Suprapubic skin (tissue), 4 donors: Measurements from ENCODE around the gene VAV2. TPM values are rescaled to one million over a fixed set of nuclear protein-coding genes. Genes with fewer than 3 reads are reported as not detected.

Source experiments
- DNase-seq, 2 donors: peaks; one replicate each; pipeline ENCODE4 v3.0.0-alpha.2; 2019; ENCODE audit warnings: low spot score in 2 of 2
- H3K27ac ChIP-seq: fragments of 200-600 bp; sonication (generic); one replicate; pipeline ENCODE4 v1.5.1; 2019
- H3K27me3 ChIP-seq: fragments of 200-600 bp; sonication (generic); one replicate; pipeline ENCODE4 v1.5.1; 2019
- H3K36me3 ChIP-seq: fragments of 200-600 bp; sonication (generic); one replicate; pipeline ENCODE4 v1.5.1; 2019
- H3K4me1 ChIP-seq: fragments of 200-600 bp; sonication (generic); one replicate; pipeline ENCODE4 v1.5.1; 2019
- H3K4me3 ChIP-seq: fragments of 200-600 bp; sonication (generic); one replicate; pipeline ENCODE4 v1.5.1; 2019; ENCODE audit warnings: mild to moderate bottlenecking
- H3K9me3 ChIP-seq: fragments of 200-600 bp; sonication (generic); one replicate; pipeline ENCODE4 v1.5.1; 2019
- EP300 ChIP-seq: sonication (generic); formaldehyde crosslinking; IDR thresholded peaks from one replicate; pipeline ENCODE4 v1.6.1; 2017; ENCODE audit warnings: antibody characterized with exemption
- POLR2A ChIP-seq, 2 donors: fragments of 450-650 bp; IDR thresholded peaks; one replicate each; pipeline ENCODE4 v1.6.1; 2017; ENCODE audit warnings: antibody characterized with exemption in 2 of 2, mild to moderate bottlenecking in 2 of 2, moderate library complexity in 2 of 2
- POLR2AphosphoS5 ChIP-seq, 3 donors: sonication (generic); formaldehyde crosslinking; IDR thresholded peaks; one replicate each; pipeline ENCODE4 v1.6.1; 2017; ENCODE audit warnings: antibody characterized with exemption in 3 of 3
- WGBS: methylation state at CpG from one replicate; pipeline ENCODE4 v1.1.5; 2018; 5-methylcytosine and 5-hydroxymethylcytosine counted together
- total RNA-seq, 4 donors: library from RNA; depleted of rRNA; stranded (reverse); fragments of >200 nt; gene quantifications; one replicate each; pipeline ENCODE4 v1.1.0, GENCODE V29; 2016
- TF ChIP-seq, protein P1 (sequence below), 2 donors: fragments of 200-600 bp in 1 of 2; fragments of 450-650 bp in 1 of 2; sonication (generic) in 1 of 2; IDR thresholded peaks; one replicate each; pipeline ENCODE4 v1.5.1; 2016 to 2019; ENCODE audit warnings: antibody characterized with exemption in 2 of 2, mild to moderate bottlenecking in 1 of 2, moderate library complexity in 1 of 2

The VAV2 gene
- total RNA-seq, 4 donors from 2014 or later = 5.2 to 10.3 (median 6.4) TPM

GRCh38 chr9:133939171-133939785, 52.8 kb downstream of the VAV2 start:
- no peak for DNase-seq
- Histone ChIP-seq H3K36me3 (peaks cover 12% of the 10 kb centered on the region), H3K27ac (no peak overlapping the region), H3K27me3 (no peaks in the 10 kb centered on the region), H3K4me1 (peaks cover 6% of the 10 kb centered on the region), H3K9me3 (no peaks in the 10 kb centered on the region), H3K4me3 (no peak overlapping the region)
- TF ChIP-seq POLR2A (IDR thresholded peaks at IDR 0.05) (no peak), EP300 (no peak)
- TF ChIP-seq, protein P1, sequence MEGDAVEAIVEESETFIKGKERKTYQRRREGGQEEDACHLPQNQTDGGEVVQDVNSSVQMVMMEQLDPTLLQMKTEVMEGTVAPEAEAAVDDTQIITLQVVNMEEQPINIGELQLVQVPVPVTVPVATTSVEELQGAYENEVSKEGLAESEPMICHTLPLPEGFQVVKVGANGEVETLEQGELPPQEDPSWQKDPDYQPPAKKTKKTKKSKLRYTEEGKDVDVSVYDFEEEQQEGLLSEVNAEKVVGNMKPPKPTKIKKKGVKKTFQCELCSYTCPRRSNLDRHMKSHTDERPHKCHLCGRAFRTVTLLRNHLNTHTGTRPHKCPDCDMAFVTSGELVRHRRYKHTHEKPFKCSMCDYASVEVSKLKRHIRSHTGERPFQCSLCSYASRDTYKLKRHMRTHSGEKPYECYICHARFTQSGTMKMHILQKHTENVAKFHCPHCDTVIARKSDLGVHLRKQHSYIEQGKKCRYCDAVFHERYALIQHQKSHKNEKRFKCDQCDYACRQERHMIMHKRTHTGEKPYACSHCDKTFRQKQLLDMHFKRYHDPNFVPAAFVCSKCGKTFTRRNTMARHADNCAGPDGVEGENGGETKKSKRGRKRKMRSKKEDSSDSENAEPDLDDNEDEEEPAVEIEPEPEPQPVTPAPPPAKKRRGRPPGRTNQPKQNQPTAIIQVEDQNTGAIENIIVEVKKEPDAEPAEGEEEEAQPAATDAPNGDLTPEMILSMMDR (IDR thresholded peaks at IDR 0.05) = no peak
- WGBS = 89% methylated on average over 23 of the region's 23 CpGs

DNA sequence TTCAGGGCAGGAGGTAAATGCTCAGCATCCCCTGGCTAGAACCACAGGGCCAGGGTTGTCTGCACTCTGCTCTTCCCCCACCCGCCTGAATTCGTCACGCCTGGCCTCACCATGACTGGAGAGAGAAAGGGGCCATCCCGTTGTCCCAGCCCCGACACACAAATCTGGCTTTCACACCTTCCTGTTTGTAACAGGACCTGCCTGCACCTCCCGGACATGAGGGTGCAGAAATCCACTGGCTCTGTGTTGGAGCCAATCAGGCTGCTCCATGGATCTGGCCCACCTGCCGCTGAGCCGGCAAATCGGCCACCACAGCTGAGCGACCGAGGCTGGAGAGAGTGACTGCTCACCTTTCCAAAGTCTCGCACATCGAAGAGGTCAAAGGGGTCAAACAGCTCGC, 53.4 kb downstream of the VAV2 start:
- DNase-seq = no peak
- Histone ChIP-seq H3K36me3 (peaks cover 12% of the 10 kb centered on the region), H3K9me3 (no peaks in the 10 kb centered on the region), H3K4me3 (no peak overlapping the region), H3K27ac (no peak overlapping the region), H3K27me3 (no peaks in the 10 kb centered on the region), H3K4me1 (peaks cover 6% of the 10 kb centered on the region)
- WGBS = 90% methylated on average over 14 of the region's 14 CpGs
- TF ChIP-seq POLR2AphosphoS5 (IDR thresholded peaks at IDR 0.05) = no peak
- TF ChIP-seq EP300 = no peak
- TF ChIP-seq POLR2A (IDR thresholded peaks at IDR 0.05) = no peak
- TF ChIP-seq, protein P1 (IDR thresholded peaks at IDR 0.05) = no peak

DNA sequence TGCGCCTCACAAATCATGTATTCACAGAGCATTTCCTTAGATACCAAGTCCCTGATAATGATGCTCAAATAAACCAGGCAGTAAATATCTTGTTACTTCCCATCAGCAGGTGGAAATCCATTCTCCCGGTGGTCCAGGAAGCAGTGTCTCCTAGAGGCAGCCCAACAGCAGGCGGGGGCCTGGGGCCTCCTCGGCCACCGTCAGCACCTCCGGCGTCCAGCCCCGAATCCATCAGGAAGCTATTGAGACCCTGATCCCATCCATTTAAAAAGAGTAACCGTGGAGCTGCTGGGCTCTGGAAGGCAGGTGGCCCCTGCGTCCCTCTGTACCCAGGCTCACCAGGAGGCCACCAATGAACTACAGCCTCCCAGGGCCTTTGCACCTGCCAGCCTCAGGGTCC, 54.0 kb downstream of the VAV2 start:
- H3K4me1 ChIP-seq = peaks cover 6% of the 10 kb centered on the region
- H3K27me3 ChIP-seq = no peaks in the 10 kb centered on the region
- DNase-seq = no peak
- no peak overlapping the region for H3K4me3 ChIP-seq
- no peak overlapping the region for H3K27ac ChIP-seq
- H3K9me3 ChIP-seq = no peaks in the 10 kb centered on the region
- peaks cover 12% of the 10 kb centered on the region for H3K36me3 ChIP-seq
- 94% methylated on average over 6 of the region's 10 CpGs for WGBS
- TF ChIP-seq POLR2AphosphoS5 (IDR thresholded peaks at IDR 0.05) = no peak
- no peak for TF ChIP-seq EP300
- TF ChIP-seq, protein P1 (IDR thresholded peaks at IDR 0.05) = no peak
- no peak for TF ChIP-seq POLR2A (IDR thresholded peaks at IDR 0.05)

GRCh38 chr9:133937120-133937519, 55.0 kb downstream of the VAV2 start:
- H3K4me3 ChIP-seq = no peak overlapping the region
- H3K27me3 ChIP-seq = no peaks in the 10 kb centered on the region
- H3K9me3 ChIP-seq = no peaks in the 10 kb centered on the region
- H3K4me1 ChIP-seq = peaks cover 6% of the 10 kb centered on the region
- H3K36me3 ChIP-seq = peaks cover 12% of the 10 kb centered on the region
- WGBS = 67% methylated on average over 4 of the region's 4 CpGs
- no peak for DNase-seq
- no peak for TF ChIP-seq POLR2A (IDR thresholded peaks at IDR 0.05)
- TF ChIP-seq EP300 = no peak
- TF ChIP-seq POLR2AphosphoS5 (IDR thresholded peaks at IDR 0.05) = no peak
- TF ChIP-seq, protein P1 (IDR thresholded peaks at IDR 0.05) = no peak
- H3K27ac ChIP-seq = no peak overlapping the region

- TF ChIP-seq POLR2A (IDR thresholded peaks at IDR 0.05) = no peak
- no peak for TF ChIP-seq POLR2AphosphoS5 (IDR thresholded peaks at IDR 0.05)
- TF ChIP-seq, protein P1 (IDR thresholded peaks at IDR 0.05) = no peak
- TF ChIP-seq EP300 = no peak
- Histone ChIP-seq H3K4me3 (no peak overlapping the region), H3K9me3 (no peaks in the 10 kb centered on the region), H3K36me3 (peaks cover 12% of the 10 kb centered on the region), H3K27me3 (no peaks in the 10 kb centered on the region), H3K27ac (no peak overlapping the region), H3K4me1 (peaks cover 6% of the 10 kb centered on the region)
- WGBS = 82% methylated on average over 17 of the region's 27 CpGs
- DNase-seq = no peak
These were observed 56.7 kb downstream of the VAV2 start for GRCh38 chr9:133935328-133936005.
